SKM-1 (cell line): ENCODE results near the gene ZNF625.
A peak's percentile ranks its signal among the peaks of the same experiment; 100 is the strongest.

Experiments
- DNase-seq: peaks from one replicate; lab custom pipeline; 2025; ENCODE audit not compliant: unreplicated experiment; lab: John Stamatoyannopoulos, UW

ZNF625 gene

GRCh38 chr19:12156223-12157058 is at the start of gene ZNF625:
Gene ZNF625, minus strand, starts transcription at chr19:12156734. Its CDS starts 176 bp downstream, at chr19:12156558.
- DNase-seq = peak; percentile 47

- DNase-seq = no peak
These were observed 48.8 kb upstream of the ZNF625 start for GRCh38 chr19:12205296-12205695.

- DNase-seq = peak; percentile 0
These were observed 45.7 kb upstream of the ZNF625 start for GRCh38 chr19:12202250-12202649.

GRCh38 chr19:12199757-12200419 is 43.4 kb upstream of the ZNF625 start:
- no peak for DNase-seq

GRCh38 chr19:12198136-12198535 is 41.6 kb upstream of the ZNF625 start:
- DNase-seq = no peak

- DNase-seq = no peak
These were observed 38.5 kb upstream of the ZNF625 start for GRCh38 chr19:12194827-12195731.

GRCh38 chr19:12187625-12188024 is 31.1 kb upstream of the ZNF625 start:
- no peak for DNase-seq

GRCh38 chr19:12180377-12180776 is 23.8 kb upstream of the ZNF625 start:
- DNase-seq = no peak

GRCh38 chr19:12166626-12167025 is 10.1 kb upstream of the ZNF625 start:
- no peak for DNase-seq

GRCh38 chr19:12163826-12164225 is 7.3 kb upstream of the ZNF625 start:
- DNase-seq = no peak

GRCh38 chr19:12162882-12163806 is 6.6 kb upstream of the ZNF625 start, which contains the start of gene ZNF136:
Gene ZNF136, plus strand, starts transcription at chr19:12163096. Its CDS starts 108 bp downstream, at chr19:12163204.
- peak; percentile 84 for DNase-seq

GRCh38 chr19:12162513-12162881 is 6.0 kb upstream of the ZNF625 start:
- no peak for DNase-seq

- no peak for DNase-seq
These were observed 3.4 kb upstream of the ZNF625 start for GRCh38 chr19:12159773-12160414.

- DNase-seq = no peak
These were observed 1.1 kb downstream of the ZNF625 start for GRCh38 chr19:12155324-12155860.

- DNase-seq = no peak
These were observed 11.2 kb downstream of the ZNF625 start for GRCh38 chr19:12145348-12145747.

- DNase-seq = no peak
These were observed 15.2 kb downstream of the ZNF625 start for GRCh38 chr19:12141405-12141736.

- peak; percentile 86 for DNase-seq
These were observed 15.8 kb downstream of the ZNF625 start for GRCh38 chr19:12140545-12141404.

- peak; percentile 91 for DNase-seq
These were observed 16.5 kb downstream of the ZNF625 start, which contains the start of gene ZNF20 for GRCh38 chr19:12139885-12140544. Gene ZNF20, minus strand, starts transcription at chr19:12140350. Its CDS starts 168 bp downstream, at chr19:12140182.
